ENCODE data around the gene MAN1C1. TPM values are rescaled to one million over a fixed set of nuclear protein-coding genes. Genes with fewer than 3 reads are reported as not detected.

Gene MAN1C1
- total RNA-seq: 0.59 and 1.0 TPM in 2 replicates

DNA sequence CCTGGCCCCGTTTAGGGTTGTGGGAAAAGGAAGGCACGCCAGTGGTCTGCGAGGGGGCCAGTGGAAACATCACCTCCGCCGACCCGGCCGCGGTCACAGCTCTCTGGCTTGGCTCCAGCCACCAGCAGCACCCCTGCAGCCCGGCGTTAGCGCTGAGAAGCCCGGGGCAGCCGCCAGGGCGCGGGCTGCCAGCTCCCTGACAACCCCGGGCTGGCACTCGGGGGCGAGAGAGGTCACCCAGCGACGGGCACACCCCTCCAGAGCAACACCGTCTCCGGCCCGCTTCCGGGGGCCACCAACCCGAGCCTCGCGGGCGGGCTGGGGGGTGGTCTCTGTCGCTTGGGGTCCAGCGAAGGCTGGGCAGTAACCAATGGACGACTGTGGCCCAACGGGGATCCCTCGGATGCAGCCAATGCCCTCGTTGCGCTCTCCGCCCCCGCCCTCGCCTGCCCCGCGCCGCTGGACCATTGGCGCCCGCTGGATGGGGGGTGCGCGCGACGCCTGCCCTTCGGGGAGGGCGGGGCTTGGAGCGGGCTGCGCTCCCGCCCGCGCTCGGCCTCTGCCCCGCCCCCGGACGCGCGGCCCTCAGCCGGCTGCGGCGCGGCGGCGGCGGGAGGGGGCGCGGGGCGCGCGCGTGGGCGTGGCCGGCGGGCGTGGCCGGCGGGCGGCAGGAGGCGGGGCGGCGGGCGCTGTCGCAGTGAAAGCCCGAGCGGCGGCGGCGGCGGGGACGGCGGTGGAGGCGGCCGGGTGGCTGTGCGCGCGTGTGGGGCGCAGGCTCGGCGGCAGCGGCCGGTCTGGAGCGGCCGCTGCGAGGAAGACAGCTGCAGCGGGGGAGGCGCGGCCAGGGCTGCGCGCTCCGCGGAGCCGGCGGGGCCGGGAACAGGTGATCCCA, at the start of gene MAN1C1:
Gene MAN1C1, plus strand, starts transcription at position 697 of the 892 bp plus-strand sequence. CDS start 1,007 bp downstream, outside the sequence.

DNA sequence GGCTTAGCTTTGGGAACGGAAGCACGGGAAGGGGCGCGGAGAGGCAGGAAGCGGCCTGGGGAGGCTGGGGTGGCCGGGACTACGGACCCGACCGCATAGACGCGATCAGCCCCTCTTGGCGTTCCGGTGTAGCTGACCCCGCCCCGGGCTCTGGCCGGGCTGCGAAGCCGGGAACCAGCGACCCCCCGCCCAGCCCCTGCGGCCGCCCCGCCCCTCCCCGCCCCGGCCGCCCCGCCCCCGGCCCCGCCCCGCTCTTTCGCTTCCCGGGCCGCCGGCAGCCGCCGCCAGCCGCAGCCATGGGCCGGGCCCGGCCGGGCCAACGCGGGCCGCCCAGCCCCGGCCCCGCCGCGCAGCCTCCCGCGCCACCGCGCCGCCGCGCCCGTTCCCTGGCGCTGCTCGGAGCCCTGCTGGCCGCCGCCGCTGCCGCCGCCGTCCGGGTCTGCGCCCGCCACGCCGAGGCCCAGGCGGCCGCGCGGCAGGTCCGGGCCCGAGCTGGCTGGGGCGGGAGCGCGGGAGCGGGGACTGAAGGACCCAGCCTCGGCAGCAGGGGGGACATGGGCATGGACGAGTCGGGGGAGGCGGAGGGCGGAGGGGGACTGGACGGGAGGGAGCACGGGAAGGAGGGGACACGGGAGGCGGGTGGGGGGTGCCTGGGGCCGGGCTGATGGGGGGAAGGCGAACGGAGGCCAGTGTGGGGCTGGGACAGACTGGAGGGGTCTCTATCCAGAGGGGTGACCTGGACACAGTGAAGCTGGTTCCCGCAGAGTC, 183.5 kb downstream of the MAN1C1 start, which contains the start of gene SELENON:
Gene SELENON, plus strand, starts transcription at position 259 of the 768 bp plus-strand sequence. Its CDS starts 38 bp downstream, at position 297.

DNA sequence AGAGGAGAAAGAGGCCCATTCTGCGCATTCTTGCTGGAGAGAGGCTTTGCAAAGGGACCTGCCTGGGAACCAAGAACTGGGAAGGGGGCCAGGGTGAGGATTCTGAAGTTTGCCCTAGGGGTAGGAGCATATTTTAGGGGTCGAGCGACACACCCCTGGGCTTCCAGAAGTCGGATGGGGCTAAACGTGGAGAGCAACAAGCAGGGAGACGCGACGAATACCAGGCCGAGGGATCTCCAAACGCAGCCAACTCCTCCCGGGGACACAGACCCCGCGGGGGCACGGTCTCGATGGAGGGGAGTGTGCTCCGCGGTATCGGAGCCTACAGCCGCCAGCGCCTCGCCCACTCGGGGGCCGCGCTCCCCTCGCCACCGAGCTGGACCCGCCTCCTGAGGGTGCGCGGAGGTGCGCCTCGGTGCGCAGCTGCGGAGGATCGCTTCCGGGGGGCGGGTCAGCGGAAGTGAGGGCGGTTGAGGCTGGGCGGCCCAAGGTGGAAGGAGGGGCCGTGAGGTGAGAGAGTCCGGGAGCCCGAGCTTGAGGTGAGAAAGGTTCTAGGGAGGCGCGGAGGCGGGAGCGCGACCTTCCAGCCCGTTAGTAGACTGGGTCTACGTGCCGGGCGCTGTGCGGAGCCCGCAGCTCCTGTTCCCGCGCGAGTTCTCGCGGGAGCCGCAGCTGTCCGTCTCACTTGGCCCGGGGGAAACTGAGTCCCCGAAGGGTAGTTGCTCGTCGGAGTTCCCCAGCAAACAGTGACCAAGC, 203.1 kb downstream of the MAN1C1 start, which contains the start of gene MTFR1L:
Gene MTFR1L, plus strand, starts transcription at position 464 of the 756 bp plus-strand sequence. CDS start 3,151 bp downstream, outside the sequence.

Other genes with a start within 250 kb of the MAN1C1 start
- 0.15 and 0.50 TPM in 2 replicates for gene RHCE, start 196.0 kb upstream of the MAN1C1 start, total RNA-seq
- 7.9 and 8.9 TPM in 2 replicates for gene MACO1, start 185.9 kb upstream of the MAN1C1 start, total RNA-seq
- 9.7 and 9.8 TPM in 2 replicates for gene LDLRAP1, start 73.2 kb upstream of the MAN1C1 start, total RNA-seq
- 41.0 and 44.0 TPM in 2 replicates for gene SELENON, start 183.4 kb downstream of the MAN1C1 start, total RNA-seq
- 35.6 and 40.6 TPM in 2 replicates for gene MTFR1L, start 203.2 kb downstream of the MAN1C1 start, total RNA-seq
- 5.1 and 9.1 TPM in 2 replicates for gene AUNIP, start 242.7 kb downstream of the MAN1C1 start, total RNA-seq